OCI-LY1 (cell line): ENCODE data around the gene CMTM2.

Source experiments
- CTCF ChIP-seq: fragments of 200-600 bp; sonication (generic), shearing (Covaris generic); IDR thresholded peaks from 2 replicates; pipeline ENCODE4 v1.5.1; 2017; ENCODE audit warnings: mild to moderate bottlenecking, antibody characterized with exemption, low read length, moderate library complexity, mixed read lengths
- EZH2 ChIP-seq: fragments of 200-600 bp; sonication (generic), shearing (Covaris generic); IDR thresholded peaks from 2 replicates; pipeline ENCODE4 v1.8.0; 2017; ENCODE audit warnings: borderline replicate concordance, mixed run types, mild to moderate bottlenecking, antibody characterized with exemption, low read length, moderate library complexity, mixed read lengths

GRCh38 chr16:66569827-66570405 is 9.3 kb upstream of the CMTM2 start:
- TF ChIP-seq EZH2 (no peak), CTCF (no peak)
